Natural killer cell (primary cell): Measurements from ENCODE around the gene MAP3K20. TPM values are rescaled to one million over a fixed set of nuclear protein-coding genes. Genes with fewer than 3 reads are reported as not detected.
A peak's percentile ranks its signal among the peaks of the same experiment; 100 is the strongest.
"Not testable (repeated sequence)": the region's sequence is repeated elsewhere in the genome, so short reads cannot be mapped to it uniquely, and the experiment has no call there.

Experiments
- ATAC-seq, 3 donors: fragments of 150-1000 bp in 2 of 3; fragments of 200-7000 bp in 1 of 3; cut with Tn5 transposase; 1 replicate in 1 of 3; 2 replicates in 2 of 3; pipeline ENCODE4 v1.10.0; 2021; ENCODE audit warnings: mild to moderate bottlenecking in 2 of 3, moderate library complexity in 2 of 3
- DNase-seq, 2 donors: peaks; one replicate each; pipeline versions ENCODE4 v3.0.0 to v3.0.0-alpha.2; 2013 to 2021; ENCODE audit warnings: mixed read lengths in 1 of 2
- H3K27ac ChIP-seq: one replicate; pipeline ENCODE4 v1.5.1; 2013; ENCODE audit warnings: mild to moderate bottlenecking, low read length
- H3K27me3 ChIP-seq: one replicate; pipeline ENCODE4 v1.6.1; 2013; ENCODE audit warnings: low read length; ENCODE audit not compliant: control insufficient read depth, insufficient read depth
- H3K36me3 ChIP-seq: one replicate; pipeline ENCODE4 v1.6.1; 2013; ENCODE audit warnings: low read length; ENCODE audit not compliant: control insufficient read depth, insufficient read depth
- H3K4me1 ChIP-seq: one replicate; pipeline ENCODE4 v1.6.1; 2013; ENCODE audit warnings: low read length; ENCODE audit not compliant: control insufficient read depth, insufficient read depth
- H3K4me3 ChIP-seq: one replicate; pipeline ENCODE4 v1.5.1; 2013; ENCODE audit warnings: low read length
- H3K9me3 ChIP-seq: one replicate; pipeline ENCODE4 v1.6.1; 2013; ENCODE audit warnings: low read length; ENCODE audit not compliant: control insufficient read depth, insufficient read depth
- H3K27ac Mint-ChIP-seq, 2 donors: one replicate each; pipeline ENCODE4 v1.8.0; 2022; ENCODE audit warnings: mild to moderate bottlenecking in 2 of 2, mixed read lengths in 2 of 2, moderate library complexity in 1 of 2
- H3K27me3 Mint-ChIP-seq, 2 donors: one replicate each; pipeline ENCODE4 v1.8.0; 2022; ENCODE audit warnings: low read depth in 2 of 2, mixed read lengths in 2 of 2
- H3K36me3 Mint-ChIP-seq: one replicate; pipeline ENCODE4 v1.8.0; 2022; ENCODE audit warnings: mixed read lengths
- H3K4me1 Mint-ChIP-seq, 2 donors: one replicate each; pipeline ENCODE4 v1.8.0; 2022; ENCODE audit warnings: mixed read lengths in 2 of 2
- H3K4me3 Mint-ChIP-seq: one replicate; pipeline ENCODE4 v1.8.0; 2022; ENCODE audit warnings: mild to moderate bottlenecking, moderate library complexity, mixed read lengths
- H3K9me3 Mint-ChIP-seq, 2 donors: one replicate each; pipeline ENCODE4 v1.8.0; 2022; ENCODE audit warnings: mixed read lengths in 2 of 2
- CTCF ChIP-seq: fragments of 200-600 bp; IDR thresholded peaks from one replicate; pipeline ENCODE4 v1.8.0; 2022; ENCODE audit warnings: antibody characterized with exemption
- whole genome bisulfite sequencing: methylation state at CpG from one replicate; pipeline ENCODE4 v1.1.7; 2013; ENCODE audit warnings: missing lambda C conversion rate; ENCODE audit not compliant: insufficient coverage; 5-methylcytosine and 5-hydroxymethylcytosine counted together
- intact Hi-C: fragments of 100-400 bp; cut with micrococcal nuclease; formaldehyde crosslinking; loops from one replicate; pipeline ENCODE4 v1.14.2; 2022
- total RNA-seq, 4 donors: library from RNA; stranded (reverse); fragments of 120-200 nt in 1 of 4; gene quantifications; one replicate each; pipeline versions ENCODE4 v1.2.3 to v1.2.4, GENCODE V29; 2013 to 2022

Gene MAP3K20
- total RNA-seq, 3 donors from 2014 or later (not counting 1 experiment from before 2014, with no cell fraction given), result 1.6 to 3.0 (median 2.5) TPM

GRCh38 chr2:173037245-173038120 is 38.2 kb upstream of the MAP3K20 start:
- DNase-seq, result no peak
- Mint-ChIP-seq H3K4me3 (no peak overlapping the region), H3K27me3 (peaks cover 4 to 6% of the 10 kb centered on the region in 2 donors), H3K27ac (no peak overlapping the region), H3K4me1 (no peaks in the 10 kb centered on the region), H3K36me3 (no peaks in the 10 kb centered on the region), H3K9me3 (no peaks in the 10 kb centered on the region)
- WGBS, result 97% methylated on average over 12 of the region's 12 CpGs
- ATAC-seq, result no peak
- no peaks in the 10 kb centered on the region for H3K9me3 ChIP-seq
- no peaks in the 10 kb centered on the region for H3K36me3 ChIP-seq
- H3K27ac ChIP-seq, result no peak overlapping the region
- no peak for TF ChIP-seq CTCF
- no peaks in the 10 kb centered on the region for H3K4me1 ChIP-seq
- intact Hi-C loops, result no loop called here
- no peak overlapping the region for H3K4me3 ChIP-seq
- no peaks in the 10 kb centered on the region for H3K27me3 ChIP-seq

- H3K4me3 ChIP-seq, H3K27me3 Mint-ChIP-seq, H3K4me1 ChIP-seq, ATAC-seq, H3K27ac ChIP-seq, H3K9me3 Mint-ChIP-seq, H3K4me3 Mint-ChIP-seq, H3K36me3 Mint-ChIP-seq, H3K36me3 ChIP-seq, H3K9me3 ChIP-seq, intact Hi-C loops, H3K27me3 ChIP-seq, DNase-seq, H3K27ac Mint-ChIP-seq, H3K4me1 Mint-ChIP-seq: not testable (repeated sequence)
- WGBS, result 100% methylated on average over 1 of the region's 2 CpGs
Measured at GRCh38 chr2:173038257-173038656, 37.4 kb upstream of the MAP3K20 start.

- Mint-ChIP-seq H3K27me3 (peaks cover 0 to 2% of the 10 kb centered on the region in 2 donors), H3K36me3 (no peaks in the 10 kb centered on the region), H3K9me3 (no peaks in the 10 kb centered on the region), H3K27ac (no peak overlapping the region), H3K4me3 (no peak overlapping the region), H3K4me1 (no peaks in the 10 kb centered on the region)
- intact Hi-C loops, result no loop called here
- Histone ChIP-seq H3K27me3 (no peaks in the 10 kb centered on the region), H3K4me3 (no peak overlapping the region), H3K9me3 (no peaks in the 10 kb centered on the region), H3K27ac (no peak overlapping the region), H3K4me1 (no peaks in the 10 kb centered on the region), H3K36me3 (no peaks in the 10 kb centered on the region)
- ATAC-seq, result no peak
- no peak for DNase-seq
- no peak for TF ChIP-seq CTCF
Measured at GRCh38 chr2:173040729-173041128, 34.9 kb upstream of the MAP3K20 start.

GRCh38 chr2:173043476-173043875 is 32.2 kb upstream of the MAP3K20 start:
- intact Hi-C loops, result no loop called here
- peaks cover 0 to 2% of the 10 kb centered on the region in 2 donors for H3K27me3 Mint-ChIP-seq
- WGBS, result 89% methylated on average over 8 of the region's 8 CpGs
- Histone ChIP-seq H3K27ac (no peak overlapping the region), H3K36me3 (no peaks in the 10 kb centered on the region), H3K27me3 (no peaks in the 10 kb centered on the region), H3K4me3 (no peak overlapping the region), H3K4me1 (no peaks in the 10 kb centered on the region), H3K9me3 (no peaks in the 10 kb centered on the region)
- DNase-seq (peak in 1 of 2 donors; percentile 11), ATAC-seq (peak in 2 of 3 donors; percentile 28 to 38)
- no peak overlapping the region for H3K27ac Mint-ChIP-seq
- TF ChIP-seq CTCF, result no peak
- H3K9me3 Mint-ChIP-seq, result no peaks in the 10 kb centered on the region
- H3K36me3 Mint-ChIP-seq, result no peaks in the 10 kb centered on the region
- no peak overlapping the region for H3K4me3 Mint-ChIP-seq
- H3K4me1 Mint-ChIP-seq, result no peaks in the 10 kb centered on the region
